ENCODE measurements around the gene AZGP1. TPM values are rescaled to one million over a fixed set of nuclear protein-coding genes. Genes with fewer than 3 reads are reported as not detected.
"Not testable (repeated sequence)": the region's sequence is repeated elsewhere in the genome, so short reads cannot be mapped to it uniquely, and the experiment has no call there.

Gene AZGP1
- total RNA-seq, 1 donor from 2014 or later = 0.75 TPM

- Histone ChIP-seq H3K27me3 (ENCODE audit: control insufficient read depth, insufficient read depth, low read length) (peaks cover 3% of the 10 kb centered on the region), H3K36me3 (ENCODE audit: control insufficient read depth, insufficient read depth, low read length) (no peaks in the 10 kb centered on the region), H3K4me3 (ENCODE audit: low read depth, low read length) (no peak overlapping the region)
- no peak for TF ChIP-seq CTCF (IDR thresholded peaks at IDR 0.05; ENCODE audit: insufficient read depth, low read length, poor library complexity, severe bottlenecking)
- DNase-seq (ENCODE audit: low read depth) = no peak
These were observed 28.2 kb downstream of the AZGP1 start for GRCh38 chr7:99947608-99948007.

GRCh38 chr7:99944497-99945070, 31.2 kb downstream of the AZGP1 start:
- H3K27me3 ChIP-seq (ENCODE audit: control insufficient read depth, insufficient read depth, low read length) = peaks cover 3% of the 10 kb centered on the region
- no peak overlapping the region for H3K4me3 ChIP-seq (ENCODE audit: low read depth, low read length)
- TF ChIP-seq CTCF (IDR thresholded peaks at IDR 0.05; ENCODE audit: insufficient read depth, low read length, poor library complexity, severe bottlenecking) = no peak
- no peaks in the 10 kb centered on the region for H3K36me3 ChIP-seq (ENCODE audit: control insufficient read depth, insufficient read depth, low read length)
- DNase-seq (ENCODE audit: low read depth) = no peak

- peaks cover 3% of the 10 kb centered on the region for H3K27me3 ChIP-seq (ENCODE audit: control insufficient read depth, insufficient read depth, low read length)
- no peak overlapping the region for H3K4me3 ChIP-seq (ENCODE audit: low read depth, low read length)
- H3K36me3 ChIP-seq (ENCODE audit: control insufficient read depth, insufficient read depth, low read length) = no peaks in the 10 kb centered on the region
- DNase-seq (ENCODE audit: low read depth) = no peak
- TF ChIP-seq CTCF (IDR thresholded peaks at IDR 0.05; ENCODE audit: insufficient read depth, low read length, poor library complexity, severe bottlenecking) = no peak
These were observed 32.0 kb downstream of the AZGP1 start for GRCh38 chr7:99943641-99944496.

- Histone ChIP-seq H3K36me3 (ENCODE audit: control insufficient read depth, insufficient read depth, low read length) (no peaks in the 10 kb centered on the region), H3K27me3 (ENCODE audit: control insufficient read depth, insufficient read depth, low read length) (peaks cover 2% of the 10 kb centered on the region), H3K4me3 (ENCODE audit: low read depth, low read length) (no peak overlapping the region)
- DNase-seq (ENCODE audit: low read depth) = no peak
- TF ChIP-seq CTCF (IDR thresholded peaks at IDR 0.05; ENCODE audit: insufficient read depth, low read length, poor library complexity, severe bottlenecking) = no peak
These were observed 37.5 kb downstream of the AZGP1 start for GRCh38 chr7:99938296-99938695.

GRCh38 chr7:99935009-99935408, 40.8 kb downstream of the AZGP1 start:
- H3K27me3 ChIP-seq (ENCODE audit: control insufficient read depth, insufficient read depth, low read length); H3K36me3 ChIP-seq (ENCODE audit: control insufficient read depth, insufficient read depth, low read length); DNase-seq (ENCODE audit: low read depth); H3K4me3 ChIP-seq (ENCODE audit: low read depth, low read length): not testable (repeated sequence)

GRCh38 chr7:99930376-99930775, 45.5 kb downstream of the AZGP1 start:
- no peak for TF ChIP-seq CTCF (IDR thresholded peaks at IDR 0.05; ENCODE audit: insufficient read depth, low read length, poor library complexity, severe bottlenecking)
- no peak overlapping the region for H3K4me3 ChIP-seq (ENCODE audit: low read depth, low read length)
- no peaks in the 10 kb centered on the region for H3K36me3 ChIP-seq (ENCODE audit: control insufficient read depth, insufficient read depth, low read length)
- H3K27me3 ChIP-seq (ENCODE audit: control insufficient read depth, insufficient read depth, low read length) = peaks cover 14% of the 10 kb centered on the region
- DNase-seq (ENCODE audit: low read depth) = no peak

Measured in kidney epithelial cell (primary cell).